HL-60/S4 treated with retinoic acid at 250 ng/mL for 4 days and 3 days (cell line): ENCODE results near the gene SLC6A12.

Source experiments
- in situ Hi-C: fragments of 300-500 bp; cut with MboI; formaldehyde crosslinking; loops from 2 replicates; pipeline ENCODE4 v1.7.0; 2022; ENCODE audit warnings: low sequenced_read_pairs

SLC6A12 gene

GRCh38 chr12:214003-214741, at the start of gene SLC6A12:
TSS of gene SLC6A12 (minus strand) at chr12:214157. CDS start at chr12:209986, 4,171 bp downstream.
- in situ Hi-C loops = no loop called here

DNA sequence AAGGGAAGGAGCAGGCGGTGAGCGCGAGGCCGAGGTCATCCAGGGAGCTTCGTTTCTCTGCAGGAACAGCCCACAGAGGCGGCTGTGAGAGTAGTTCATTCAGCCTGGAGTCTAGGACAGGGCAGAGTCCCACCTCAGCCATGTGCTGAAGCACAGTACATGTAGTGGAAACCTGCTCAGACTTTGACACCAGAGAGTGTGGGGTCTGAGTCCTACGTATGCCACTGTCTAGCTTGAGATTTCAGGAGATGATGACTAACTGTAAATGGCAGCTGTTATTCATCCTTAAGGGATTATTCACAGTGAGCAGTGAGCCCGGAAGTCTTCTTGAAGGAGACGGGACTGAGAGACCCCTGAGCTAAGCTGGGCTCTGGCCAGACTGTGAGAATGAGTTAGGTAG, 49.6 kb upstream of the SLC6A12 start:
- in situ Hi-C loops = no loop called here

GRCh38 chr12:262817-263216, 48.9 kb upstream of the SLC6A12 start, which contains the start of gene SLC6A13:
TSS of gene SLC6A13 (minus strand) at chr12:262836. CDS start at chr12:260052, 2,784 bp downstream.
- in situ Hi-C loops = no loop called here

DNA sequence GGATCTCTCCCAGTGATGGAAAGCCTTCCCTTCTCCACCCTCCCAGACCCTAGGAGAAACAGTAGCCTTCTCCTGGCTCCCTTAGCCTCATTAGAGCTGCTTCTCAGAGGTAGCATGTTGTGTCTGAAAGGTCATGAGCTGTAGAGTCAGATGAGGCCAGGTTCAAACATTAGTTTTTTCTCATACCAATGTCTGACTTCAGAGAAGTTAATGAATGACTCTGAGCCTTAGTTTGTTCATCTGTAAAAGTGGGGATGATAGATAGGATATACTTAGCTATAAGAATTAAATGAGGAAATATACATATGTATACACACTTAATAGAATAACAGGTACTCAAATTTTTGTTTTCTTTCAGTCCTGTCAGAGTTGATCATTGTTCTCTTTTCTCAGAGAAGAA, 48.2 kb upstream of the SLC6A12 start:
- in situ Hi-C loops = no loop called here

- in situ Hi-C loops = no loop called here
These were observed 43.8 kb upstream of the SLC6A12 start for GRCh38 chr12:257521-258321.

DNA sequence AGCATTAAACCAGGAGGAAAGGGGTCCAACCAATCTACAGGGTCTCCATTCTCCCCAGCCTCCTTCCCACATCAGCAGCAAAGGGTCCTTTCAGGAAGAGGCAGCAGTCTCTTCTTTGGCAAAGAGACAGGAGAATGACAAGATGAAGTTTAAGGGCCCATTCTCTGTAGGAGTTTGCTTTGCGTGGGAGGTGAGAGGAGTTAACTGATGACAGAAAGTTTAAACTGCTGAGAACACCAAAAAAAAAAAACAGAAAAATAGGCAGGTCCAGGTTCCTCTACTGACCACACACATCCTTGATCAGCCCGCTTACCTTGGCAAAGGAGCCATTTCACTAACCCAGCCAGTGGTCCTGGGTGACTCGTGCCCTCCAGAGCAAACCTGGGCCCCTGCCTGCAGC, 43.0 kb upstream of the SLC6A12 start:
- in situ Hi-C loops = no loop called here

DNA sequence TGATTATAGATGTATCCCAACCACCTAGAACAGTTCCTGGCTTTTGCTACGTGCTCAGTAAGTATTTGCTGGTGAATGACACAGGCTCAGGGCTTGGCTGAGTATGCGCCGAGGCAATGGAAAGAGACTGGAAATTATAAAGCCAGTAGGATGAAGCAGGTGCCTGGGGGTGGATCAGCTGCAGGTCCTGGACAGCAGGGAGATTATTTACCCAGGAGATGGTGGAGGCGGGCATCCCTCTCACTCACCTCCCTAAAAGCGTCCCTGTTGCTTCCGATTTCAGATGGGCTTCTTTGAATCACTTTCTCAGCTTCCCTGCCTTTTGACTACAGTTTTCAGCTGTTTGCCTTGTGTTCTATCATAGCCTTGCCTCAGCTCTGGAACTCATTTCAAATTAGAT, 42.3 kb upstream of the SLC6A12 start:
- in situ Hi-C loops = no loop called here

DNA sequence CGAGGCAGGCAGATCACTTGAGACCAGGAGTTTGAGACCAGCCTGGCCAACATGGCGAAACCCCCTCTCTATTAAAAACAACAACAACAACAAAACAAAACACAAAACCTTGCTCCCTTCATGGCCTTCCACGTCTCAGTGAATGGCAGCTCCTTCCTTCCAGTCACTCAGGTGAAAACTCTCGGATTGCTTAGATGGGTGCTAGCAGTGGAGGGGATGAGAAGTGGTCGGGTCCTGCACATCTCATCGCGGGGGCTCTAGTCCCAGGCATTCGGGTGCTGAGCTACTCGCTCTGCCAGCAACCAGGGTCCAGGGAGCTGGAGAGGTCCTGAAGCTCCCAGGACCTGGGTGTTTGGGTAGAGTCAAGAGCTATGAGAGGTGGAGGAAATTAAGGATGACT, 41.0 kb upstream of the SLC6A12 start:
- in situ Hi-C loops = no loop called here

DNA sequence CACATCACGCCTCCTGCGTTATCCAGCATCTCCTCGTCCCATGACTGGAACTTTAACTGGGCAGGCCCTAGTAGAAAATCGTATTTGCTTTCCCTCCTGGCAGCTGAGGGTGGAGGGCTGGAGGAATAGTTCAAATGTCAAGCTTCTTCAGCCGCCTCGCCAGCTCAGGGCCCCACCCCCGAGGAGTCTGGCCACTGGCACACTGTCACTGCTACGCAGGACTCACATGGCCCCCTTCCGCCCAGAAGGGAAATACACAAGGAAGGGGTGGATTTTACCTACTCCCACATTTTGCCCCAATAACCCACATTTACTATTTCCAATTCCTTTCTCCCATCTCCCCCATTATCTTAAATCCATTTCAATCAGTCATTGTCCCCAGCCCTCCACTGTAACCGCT, 40.1 kb upstream of the SLC6A12 start:
- in situ Hi-C loops = no loop called here

- in situ Hi-C loops = no loop called here
These were observed 39.3 kb upstream of the SLC6A12 start for GRCh38 chr12:253116-253831.

- in situ Hi-C loops = no loop called here
These were observed 38.7 kb upstream of the SLC6A12 start for GRCh38 chr12:252636-253035.

DNA sequence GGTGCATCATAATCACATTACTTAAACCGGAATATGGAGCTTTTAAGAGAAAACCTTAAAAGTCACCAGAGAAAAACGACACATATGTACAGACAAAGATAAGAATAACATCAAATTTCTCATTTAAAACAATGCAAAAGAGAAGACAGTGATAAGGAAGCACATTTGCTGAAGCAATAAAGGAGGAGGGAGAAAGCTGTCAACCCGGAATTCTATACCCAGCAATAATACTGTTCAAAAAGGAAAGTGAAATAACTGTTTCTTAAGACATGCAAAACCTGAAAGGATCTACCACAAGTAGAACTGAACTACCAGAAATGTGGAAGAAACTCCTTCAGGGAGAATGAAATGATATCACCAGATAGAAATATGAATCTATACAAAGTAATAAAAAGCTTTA, 33.3 kb upstream of the SLC6A12 start:
- in situ Hi-C loops = no loop called here

- in situ Hi-C loops = no loop called here
These were observed 29.4 kb upstream of the SLC6A12 start for GRCh38 chr12:243381-243780.

DNA sequence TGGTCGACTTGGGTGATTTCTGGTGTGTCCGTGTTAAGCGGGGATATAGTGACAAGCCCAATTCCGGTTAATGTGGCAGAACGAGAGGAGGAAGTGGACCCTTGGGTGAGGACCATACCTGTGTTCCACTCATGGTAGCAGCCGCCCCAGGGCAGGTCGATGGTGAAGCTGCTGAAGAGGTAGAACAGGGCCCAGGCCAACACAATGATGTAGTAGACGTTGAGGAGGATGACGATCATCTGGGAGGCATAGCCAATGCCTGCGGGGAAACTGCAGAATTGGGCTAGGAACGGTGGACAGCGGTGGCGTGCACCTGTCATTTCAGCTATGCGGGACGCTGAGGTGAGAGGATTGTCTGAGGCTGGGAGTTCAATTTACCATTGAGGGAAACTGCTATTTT, 28.5 kb upstream of the SLC6A12 start:
- in situ Hi-C loops = no loop called here

DNA sequence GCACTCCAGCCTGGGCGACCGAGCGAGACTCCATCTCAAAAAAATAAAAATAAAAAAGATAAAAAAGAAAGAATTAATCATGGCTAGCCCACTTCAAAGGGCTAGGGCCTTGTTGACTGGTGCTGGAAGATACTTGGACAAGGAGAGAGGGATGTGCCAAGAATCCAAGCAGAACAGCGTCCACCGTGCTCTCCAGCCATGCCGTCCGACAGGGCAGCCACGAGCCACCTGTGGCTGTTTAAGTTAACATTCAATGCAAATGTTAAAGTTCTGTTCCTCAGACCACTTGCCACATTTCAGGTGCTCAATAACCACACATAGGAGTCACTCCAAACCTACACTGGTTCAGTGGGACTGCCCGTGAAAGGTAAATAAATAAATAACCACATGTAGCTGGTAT, 27.3 kb upstream of the SLC6A12 start:
- in situ Hi-C loops = no loop called here

DNA sequence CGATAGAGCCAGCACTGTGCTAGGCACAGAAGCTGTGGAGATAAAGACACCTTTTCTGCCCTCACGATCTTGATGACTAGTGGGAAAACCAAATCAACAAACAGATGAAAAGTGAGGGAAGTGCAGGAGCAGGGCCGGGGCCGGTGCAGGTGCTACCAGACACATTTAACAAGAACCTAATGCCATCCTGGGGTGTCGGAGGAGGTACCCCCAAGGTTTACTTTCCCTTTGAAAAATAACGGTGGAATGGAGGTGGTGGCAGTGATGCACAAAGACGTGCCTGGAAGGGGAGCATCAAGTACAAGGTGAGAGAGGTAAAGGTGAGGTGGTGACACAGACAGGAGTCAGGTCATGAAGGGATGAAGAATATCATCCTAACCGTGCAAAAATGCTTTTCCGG, 26.6 kb upstream of the SLC6A12 start:
- in situ Hi-C loops = no loop called here

- in situ Hi-C loops = no loop called here
These were observed 24.9 kb upstream of the SLC6A12 start for GRCh38 chr12:238736-239398.

- in situ Hi-C loops = no loop called here
These were observed 24.2 kb upstream of the SLC6A12 start for GRCh38 chr12:238116-238515.

DNA sequence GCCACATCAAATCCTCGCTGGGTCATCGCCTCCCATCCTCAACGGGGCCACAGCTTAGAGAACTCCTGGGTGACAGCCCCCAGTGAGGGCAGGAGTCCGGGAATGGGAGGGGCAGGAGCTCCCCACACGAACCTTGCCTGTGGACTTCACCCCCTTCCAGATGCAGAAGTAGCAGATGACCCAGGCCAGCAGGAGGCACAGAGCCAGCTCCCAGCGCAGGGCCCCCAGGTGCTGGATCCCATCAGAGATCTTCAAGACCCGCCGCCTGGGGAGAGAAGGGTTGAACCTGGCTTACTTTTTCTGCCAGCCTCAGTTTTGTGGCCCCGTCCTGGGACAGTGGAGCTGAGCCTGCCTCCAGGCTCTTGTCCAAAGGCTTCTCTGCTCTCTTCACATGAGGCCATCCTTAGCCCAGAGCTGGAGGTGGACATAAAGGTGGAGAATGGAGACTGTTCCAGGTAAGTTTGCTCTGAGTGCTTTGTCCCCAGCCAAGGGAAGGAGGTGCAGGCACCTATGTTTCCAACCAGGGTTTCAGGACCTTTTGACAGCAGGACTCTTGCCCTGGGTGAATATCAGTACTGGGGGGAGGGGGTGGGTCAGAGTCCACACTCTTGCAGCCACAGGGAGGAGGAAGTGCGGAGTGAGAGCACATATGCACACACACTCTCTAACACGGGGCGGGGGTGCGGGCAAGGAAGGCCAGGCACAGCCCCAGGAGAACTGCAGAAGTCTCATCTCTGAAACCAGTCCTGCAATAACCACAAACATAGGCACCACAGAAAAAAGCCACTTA, 23.3 kb upstream of the SLC6A12 start:
- in situ Hi-C loops = no loop called here

DNA sequence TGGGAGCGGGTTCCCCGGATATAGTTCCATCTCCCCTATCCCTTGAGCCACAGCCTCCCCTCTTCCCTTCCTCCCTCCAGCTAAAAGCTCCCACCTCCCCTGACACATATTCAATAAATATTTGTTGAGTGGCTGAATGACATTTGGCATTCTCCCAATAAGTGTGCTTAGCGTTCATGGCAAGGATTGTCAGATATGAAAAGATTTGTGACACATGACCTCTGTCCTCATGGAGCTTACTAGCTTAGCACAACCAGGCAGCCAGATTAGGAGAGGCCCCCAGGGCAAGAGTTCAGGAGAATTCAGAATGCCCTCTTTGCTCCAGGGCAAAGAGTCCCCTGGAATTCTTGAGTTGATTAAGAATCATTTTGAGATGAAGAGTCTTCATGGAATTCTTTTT, 22.5 kb upstream of the SLC6A12 start:
- in situ Hi-C loops = no loop called here
